ENCODE measurements around the gene CASP7. TPM values are rescaled to one million over a fixed set of nuclear protein-coding genes. Genes with fewer than 3 reads are reported as not detected.

CASP7 gene
- polyA plus RNA-seq, 1 donor from 2014 or later: 0.77 TPM

DNA sequence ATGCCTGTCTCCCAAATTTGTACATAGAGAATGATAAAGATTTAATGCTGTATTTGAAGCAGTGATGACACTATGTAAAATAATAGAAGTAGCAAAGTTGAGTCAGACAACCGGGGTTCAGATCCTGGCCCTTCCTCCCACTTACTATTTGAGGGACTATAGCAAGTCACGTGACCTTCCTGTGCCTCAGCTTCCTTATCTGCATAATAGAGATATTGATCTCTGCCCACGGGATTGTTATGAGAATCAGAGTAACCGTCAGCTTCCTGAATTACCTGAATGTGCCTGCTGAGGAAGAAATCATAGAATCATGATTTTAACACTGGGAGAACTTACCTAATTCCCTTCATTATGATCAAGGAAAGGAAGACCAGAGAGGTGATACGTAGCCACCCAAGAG lies 26.9 kb downstream of the CASP7 start:
- no peaks in the 10 kb centered on the region for H3K36me3 ChIP-seq (ENCODE audit: insufficient read depth, low read length)
- TF ChIP-seq POLR2AphosphoS5 (IDR thresholded peaks at IDR 0.05): no peak
- TF ChIP-seq TAF1 (IDR thresholded peaks at IDR 0.05; ENCODE audit: low read depth): no peak
- no peak for TF ChIP-seq SMC3 (conservative IDR thresholded peaks at IDR 0.05; ENCODE audit: poor library complexity)
- TF ChIP-seq, protein P1, sequence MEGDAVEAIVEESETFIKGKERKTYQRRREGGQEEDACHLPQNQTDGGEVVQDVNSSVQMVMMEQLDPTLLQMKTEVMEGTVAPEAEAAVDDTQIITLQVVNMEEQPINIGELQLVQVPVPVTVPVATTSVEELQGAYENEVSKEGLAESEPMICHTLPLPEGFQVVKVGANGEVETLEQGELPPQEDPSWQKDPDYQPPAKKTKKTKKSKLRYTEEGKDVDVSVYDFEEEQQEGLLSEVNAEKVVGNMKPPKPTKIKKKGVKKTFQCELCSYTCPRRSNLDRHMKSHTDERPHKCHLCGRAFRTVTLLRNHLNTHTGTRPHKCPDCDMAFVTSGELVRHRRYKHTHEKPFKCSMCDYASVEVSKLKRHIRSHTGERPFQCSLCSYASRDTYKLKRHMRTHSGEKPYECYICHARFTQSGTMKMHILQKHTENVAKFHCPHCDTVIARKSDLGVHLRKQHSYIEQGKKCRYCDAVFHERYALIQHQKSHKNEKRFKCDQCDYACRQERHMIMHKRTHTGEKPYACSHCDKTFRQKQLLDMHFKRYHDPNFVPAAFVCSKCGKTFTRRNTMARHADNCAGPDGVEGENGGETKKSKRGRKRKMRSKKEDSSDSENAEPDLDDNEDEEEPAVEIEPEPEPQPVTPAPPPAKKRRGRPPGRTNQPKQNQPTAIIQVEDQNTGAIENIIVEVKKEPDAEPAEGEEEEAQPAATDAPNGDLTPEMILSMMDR (IDR thresholded peaks at IDR 0.05; ENCODE audit: poor library complexity, severe bottlenecking): no peak
- TF ChIP-seq, protein P2, sequence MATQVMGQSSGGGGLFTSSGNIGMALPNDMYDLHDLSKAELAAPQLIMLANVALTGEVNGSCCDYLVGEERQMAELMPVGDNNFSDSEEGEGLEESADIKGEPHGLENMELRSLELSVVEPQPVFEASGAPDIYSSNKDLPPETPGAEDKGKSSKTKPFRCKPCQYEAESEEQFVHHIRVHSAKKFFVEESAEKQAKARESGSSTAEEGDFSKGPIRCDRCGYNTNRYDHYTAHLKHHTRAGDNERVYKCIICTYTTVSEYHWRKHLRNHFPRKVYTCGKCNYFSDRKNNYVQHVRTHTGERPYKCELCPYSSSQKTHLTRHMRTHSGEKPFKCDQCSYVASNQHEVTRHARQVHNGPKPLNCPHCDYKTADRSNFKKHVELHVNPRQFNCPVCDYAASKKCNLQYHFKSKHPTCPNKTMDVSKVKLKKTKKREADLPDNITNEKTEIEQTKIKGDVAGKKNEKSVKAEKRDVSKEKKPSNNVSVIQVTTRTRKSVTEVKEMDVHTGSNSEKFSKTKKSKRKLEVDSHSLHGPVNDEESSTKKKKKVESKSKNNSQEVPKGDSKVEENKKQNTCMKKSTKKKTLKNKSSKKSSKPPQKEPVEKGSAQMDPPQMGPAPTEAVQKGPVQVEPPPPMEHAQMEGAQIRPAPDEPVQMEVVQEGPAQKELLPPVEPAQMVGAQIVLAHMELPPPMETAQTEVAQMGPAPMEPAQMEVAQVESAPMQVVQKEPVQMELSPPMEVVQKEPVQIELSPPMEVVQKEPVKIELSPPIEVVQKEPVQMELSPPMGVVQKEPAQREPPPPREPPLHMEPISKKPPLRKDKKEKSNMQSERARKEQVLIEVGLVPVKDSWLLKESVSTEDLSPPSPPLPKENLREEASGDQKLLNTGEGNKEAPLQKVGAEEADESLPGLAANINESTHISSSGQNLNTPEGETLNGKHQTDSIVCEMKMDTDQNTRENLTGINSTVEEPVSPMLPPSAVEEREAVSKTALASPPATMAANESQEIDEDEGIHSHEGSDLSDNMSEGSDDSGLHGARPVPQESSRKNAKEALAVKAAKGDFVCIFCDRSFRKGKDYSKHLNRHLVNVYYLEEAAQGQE (IDR thresholded peaks at IDR 0.05; ENCODE audit: borderline replicate concordance): no peak
- TF ChIP-seq RAD21 (conservative IDR thresholded peaks at IDR 0.05): no peak
- no peak for TF ChIP-seq EZH2 (IDR thresholded peaks at IDR 0.05; ENCODE audit: borderline replicate concordance, insufficient read depth, low read length, poor library complexity, severe bottlenecking)
- TF ChIP-seq MXI1 (conservative IDR thresholded peaks at IDR 0.05; ENCODE audit: poor library complexity, severe bottlenecking): no peak
- TF ChIP-seq EP300 (conservative IDR thresholded peaks at IDR 0.05; ENCODE audit: poor library complexity, severe bottlenecking): no peak
- no peak overlapping the region for H3K4me3 ChIP-seq (ENCODE audit: low read length)
- no peak overlapping the region for H2AFZ ChIP-seq (ENCODE audit: low read depth, low read length)
- no peaks in the 10 kb centered on the region for H4K20me1 ChIP-seq (ENCODE audit: insufficient read depth)
- no peak overlapping the region for H3K4me2 ChIP-seq (ENCODE audit: low read length)
- no peaks in the 10 kb centered on the region for H3K9me2 ChIP-seq (ENCODE audit: insufficient read depth, low read length)
- no peak overlapping the region for H3K27ac ChIP-seq (ENCODE audit: low read length)
- no peaks in the 10 kb centered on the region for H3K79me2 ChIP-seq (replicated peaks; ENCODE audit: insufficient read depth, low read length)
- no peak overlapping the region for H3K9ac ChIP-seq (ENCODE audit: low read length)
- no peaks in the 10 kb centered on the region for H3K9me3 ChIP-seq (ENCODE audit: low read length)
- H3K27me3 ChIP-seq (ENCODE audit: insufficient read depth, low read depth, low read length): no peaks in the 10 kb centered on the region
- H3F3A ChIP-seq (ENCODE audit: insufficient read depth, low read length, poor library complexity, severe bottlenecking): no peaks in the 10 kb centered on the region

DNA sequence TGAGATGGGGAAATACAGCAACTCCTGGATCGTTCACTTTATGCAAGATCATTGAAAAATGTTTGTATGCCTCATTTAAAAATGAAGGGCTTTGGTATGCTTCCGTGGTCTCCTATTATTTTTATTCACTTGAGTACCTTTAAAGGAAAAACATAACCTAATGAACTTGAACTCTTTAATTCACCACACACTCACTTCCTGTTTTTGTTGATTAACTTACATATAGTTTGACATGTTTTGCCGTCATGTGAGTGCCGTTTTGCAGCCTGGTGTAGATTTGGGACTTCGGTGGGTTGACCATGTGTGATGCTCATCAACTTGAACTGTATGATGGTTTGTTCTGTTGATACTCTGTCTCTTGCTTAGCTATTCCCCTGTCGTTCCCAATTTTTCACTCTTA lies 28.9 kb downstream of the CASP7 start:
- TF ChIP-seq RAD21 (conservative IDR thresholded peaks at IDR 0.05) (no peak), MXI1 (conservative IDR thresholded peaks at IDR 0.05; ENCODE audit: poor library complexity, severe bottlenecking) (no peak), SMC3 (conservative IDR thresholded peaks at IDR 0.05; ENCODE audit: poor library complexity) (no peak), POLR2AphosphoS5 (IDR thresholded peaks at IDR 0.05) (no peak)
- TF ChIP-seq, protein P1 (IDR thresholded peaks at IDR 0.05; ENCODE audit: poor library complexity, severe bottlenecking): no peak
- TF ChIP-seq, protein P2 (IDR thresholded peaks at IDR 0.05; ENCODE audit: borderline replicate concordance): no peak
- Histone ChIP-seq H3K27me3 (ENCODE audit: insufficient read depth, low read depth, low read length) (no peaks in the 10 kb centered on the region), H3K4me3 (ENCODE audit: low read length) (no peak overlapping the region), H3F3A (ENCODE audit: insufficient read depth, low read length, poor library complexity, severe bottlenecking) (no peaks in the 10 kb centered on the region), H3K79me2 (replicated peaks; ENCODE audit: insufficient read depth, low read length) (no peaks in the 10 kb centered on the region), H4K20me1 (ENCODE audit: insufficient read depth) (no peaks in the 10 kb centered on the region), H3K9me3 (ENCODE audit: low read length) (no peaks in the 10 kb centered on the region), H3K36me3 (ENCODE audit: insufficient read depth, low read length) (no peaks in the 10 kb centered on the region), H3K27ac (ENCODE audit: low read length) (no peak overlapping the region), H3K9ac (ENCODE audit: low read length) (no peak overlapping the region), H3K9me2 (ENCODE audit: insufficient read depth, low read length) (no peaks in the 10 kb centered on the region), H2AFZ (ENCODE audit: low read depth, low read length) (no peak overlapping the region), H3K4me2 (ENCODE audit: low read length) (no peak overlapping the region)
